ENCODE measurements around the gene C3. TPM values are rescaled to one million over a fixed set of nuclear protein-coding genes. Genes with fewer than 3 reads are reported as not detected.
"Not testable (repeated sequence)": the region's sequence is repeated elsewhere in the genome, so short reads cannot be mapped to it uniquely, and the experiment has no call there.

Gene C3
- total RNA-seq, 4 donors from 2014 or later: 89.1 to 548 (median 264) TPM

DNA sequence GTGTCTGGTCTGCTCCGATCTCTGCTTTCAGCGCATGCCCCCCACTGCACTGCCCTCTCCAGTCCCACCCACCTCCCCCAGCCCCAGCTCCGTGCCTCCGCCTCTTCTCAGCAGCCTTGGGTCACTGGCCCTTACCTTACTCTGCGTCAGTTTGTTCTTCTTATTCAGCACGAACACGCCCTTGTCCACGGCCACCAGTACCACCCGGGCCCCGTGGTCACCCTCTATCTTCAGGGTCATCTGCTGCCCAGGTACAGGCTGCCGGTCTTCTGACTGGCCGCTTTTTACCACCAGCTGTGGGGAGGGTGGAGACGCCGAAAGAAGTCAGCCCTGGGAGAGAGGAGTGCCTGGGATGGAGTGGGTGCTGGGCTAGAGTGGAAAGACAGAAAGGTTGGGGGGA, 10.9 kb downstream of the C3 start:
- no peak overlapping the region for H3K27ac ChIP-seq
- TF ChIP-seq, protein P1, sequence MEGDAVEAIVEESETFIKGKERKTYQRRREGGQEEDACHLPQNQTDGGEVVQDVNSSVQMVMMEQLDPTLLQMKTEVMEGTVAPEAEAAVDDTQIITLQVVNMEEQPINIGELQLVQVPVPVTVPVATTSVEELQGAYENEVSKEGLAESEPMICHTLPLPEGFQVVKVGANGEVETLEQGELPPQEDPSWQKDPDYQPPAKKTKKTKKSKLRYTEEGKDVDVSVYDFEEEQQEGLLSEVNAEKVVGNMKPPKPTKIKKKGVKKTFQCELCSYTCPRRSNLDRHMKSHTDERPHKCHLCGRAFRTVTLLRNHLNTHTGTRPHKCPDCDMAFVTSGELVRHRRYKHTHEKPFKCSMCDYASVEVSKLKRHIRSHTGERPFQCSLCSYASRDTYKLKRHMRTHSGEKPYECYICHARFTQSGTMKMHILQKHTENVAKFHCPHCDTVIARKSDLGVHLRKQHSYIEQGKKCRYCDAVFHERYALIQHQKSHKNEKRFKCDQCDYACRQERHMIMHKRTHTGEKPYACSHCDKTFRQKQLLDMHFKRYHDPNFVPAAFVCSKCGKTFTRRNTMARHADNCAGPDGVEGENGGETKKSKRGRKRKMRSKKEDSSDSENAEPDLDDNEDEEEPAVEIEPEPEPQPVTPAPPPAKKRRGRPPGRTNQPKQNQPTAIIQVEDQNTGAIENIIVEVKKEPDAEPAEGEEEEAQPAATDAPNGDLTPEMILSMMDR (IDR thresholded peaks at IDR 0.05): no peak
- no peak for TF ChIP-seq POLR2A (IDR thresholded peaks at IDR 0.05)
- no peaks in the 10 kb centered on the region for H3K36me3 ChIP-seq
- no peak overlapping the region for H3K4me3 ChIP-seq
- H3K27me3 ChIP-seq: no peaks in the 10 kb centered on the region
- H3K4me1 ChIP-seq: no peaks in the 10 kb centered on the region
- DNase-seq: no peak
- H3K9me3 ChIP-seq: no peaks in the 10 kb centered on the region

DNA sequence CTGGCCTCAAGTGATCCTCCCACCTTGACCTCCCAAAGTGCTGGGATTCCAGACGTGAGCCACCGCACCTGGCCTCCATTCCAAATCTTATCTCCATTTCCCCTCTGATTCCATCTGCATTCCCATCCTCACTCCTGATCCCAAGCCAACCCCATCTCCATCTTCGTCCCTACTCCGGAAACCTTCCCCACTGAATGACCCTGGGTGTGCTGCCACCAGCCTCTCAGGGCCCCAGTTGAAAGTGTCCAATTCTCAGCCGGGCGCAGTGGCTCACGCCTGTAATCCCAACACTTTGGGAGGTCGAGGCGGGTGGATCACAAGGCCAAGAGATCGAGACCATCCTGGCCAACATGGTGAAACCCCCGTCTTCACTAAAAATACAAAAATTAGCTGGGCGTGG, 11.5 kb downstream of the C3 start:
- not testable (repeated sequence) for H3K4me3 ChIP-seq, DNase-seq, H3K9me3 ChIP-seq, H3K27me3 ChIP-seq, H3K36me3 ChIP-seq, H3K27ac ChIP-seq, H3K4me1 ChIP-seq

DNA sequence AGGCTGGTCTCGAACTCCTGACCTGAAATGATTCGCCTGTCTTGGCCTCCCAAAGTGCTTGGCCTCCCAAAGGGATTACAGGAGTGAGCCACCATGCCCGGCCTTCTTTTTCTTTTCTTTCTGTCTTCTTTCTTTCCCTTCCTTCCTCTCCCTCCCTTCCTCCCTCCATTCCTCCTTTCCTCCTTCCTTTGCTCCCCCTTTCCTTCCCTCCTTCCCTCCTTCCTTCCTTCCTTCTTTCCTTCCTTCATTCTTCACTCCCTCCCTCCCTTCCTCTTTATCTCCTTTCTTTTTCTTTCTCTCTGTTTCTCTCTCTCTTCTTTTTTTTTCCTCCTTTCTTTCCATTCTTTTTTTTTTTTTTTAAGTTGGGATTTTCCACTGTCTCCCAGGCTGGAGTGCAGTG, 12.1 kb downstream of the C3 start:
- DNase-seq: no peak
- no peaks in the 10 kb centered on the region for H3K36me3 ChIP-seq
- H3K9me3 ChIP-seq: no peaks in the 10 kb centered on the region
- no peaks in the 10 kb centered on the region for H3K4me1 ChIP-seq
- H3K4me3 ChIP-seq: no peak overlapping the region
- TF ChIP-seq POLR2A (IDR thresholded peaks at IDR 0.05): no peak
- H3K27me3 ChIP-seq: no peaks in the 10 kb centered on the region
- H3K27ac ChIP-seq: no peak overlapping the region

DNA sequence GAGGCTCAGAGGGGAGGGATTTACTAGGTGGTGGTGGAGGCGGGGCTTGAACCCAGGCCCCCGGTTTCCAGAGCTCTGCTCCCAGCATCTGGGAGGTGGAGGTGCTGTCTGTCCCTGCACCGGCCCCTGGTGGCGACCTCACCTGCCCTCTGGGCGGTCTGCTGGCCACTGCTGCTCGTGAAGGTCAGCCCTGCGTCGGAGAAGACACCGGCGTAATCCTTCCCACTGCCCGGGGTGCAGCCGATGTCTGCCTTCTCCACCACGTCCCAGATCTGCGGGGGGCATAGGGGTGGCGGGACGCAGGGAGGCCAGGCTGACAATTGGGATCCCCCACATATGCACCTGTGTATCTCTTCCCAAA, 12.8 kb downstream of the C3 start:
- no peak for TF ChIP-seq POLR2A (IDR thresholded peaks at IDR 0.05)
- TF ChIP-seq, protein P1 (IDR thresholded peaks at IDR 0.05): no peak
- Histone ChIP-seq H3K4me1 (no peaks in the 10 kb centered on the region), H3K9me3 (no peaks in the 10 kb centered on the region), H3K27me3 (no peaks in the 10 kb centered on the region), H3K4me3 (no peak overlapping the region), H3K36me3 (no peaks in the 10 kb centered on the region), H3K27ac (no peak overlapping the region)
- DNase-seq: no peak

DNA sequence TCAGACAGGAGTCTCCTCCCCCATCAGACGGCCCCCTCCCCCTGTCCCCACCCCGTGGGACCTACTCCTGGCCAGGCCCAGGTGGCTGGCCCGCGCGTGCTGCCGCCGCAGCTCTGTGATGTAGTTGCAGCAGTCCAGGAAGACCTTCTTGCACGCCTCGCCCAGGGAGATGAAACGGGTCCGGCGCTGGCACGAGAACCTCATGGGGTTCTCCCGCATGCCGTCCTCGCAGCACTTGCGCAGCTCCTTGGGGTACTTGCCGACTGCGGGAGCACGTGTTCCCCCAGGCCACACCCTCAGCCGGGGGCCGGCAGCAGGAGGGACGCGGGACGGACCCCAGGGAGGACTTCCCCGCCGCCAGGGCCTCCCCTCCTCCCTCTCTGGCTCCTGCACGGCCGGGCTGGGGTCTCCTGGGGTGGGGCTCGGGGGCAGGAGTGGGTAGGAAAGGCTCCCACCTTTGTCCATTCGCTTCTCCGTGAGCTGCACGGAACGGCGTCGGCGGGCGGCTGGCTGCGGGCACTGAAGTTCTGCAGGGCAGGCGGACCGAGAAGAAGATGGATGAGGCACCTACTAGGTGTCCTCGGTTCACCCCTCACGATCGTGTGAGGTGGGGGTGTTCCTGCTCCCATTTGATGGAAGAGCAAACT, 13.3 kb downstream of the C3 start:
- TF ChIP-seq, protein P1 (IDR thresholded peaks at IDR 0.05): no peak
- no peak for TF ChIP-seq POLR2A (IDR thresholded peaks at IDR 0.05)
- H3K27ac ChIP-seq: no peak overlapping the region
- no peaks in the 10 kb centered on the region for H3K4me1 ChIP-seq
- H3K4me3 ChIP-seq: no peak overlapping the region
- H3K9me3 ChIP-seq: no peaks in the 10 kb centered on the region
- peak in 1 of 3 donors; percentile 42 for DNase-seq
- no peaks in the 10 kb centered on the region for H3K27me3 ChIP-seq
- no peaks in the 10 kb centered on the region for H3K36me3 ChIP-seq

DNA sequence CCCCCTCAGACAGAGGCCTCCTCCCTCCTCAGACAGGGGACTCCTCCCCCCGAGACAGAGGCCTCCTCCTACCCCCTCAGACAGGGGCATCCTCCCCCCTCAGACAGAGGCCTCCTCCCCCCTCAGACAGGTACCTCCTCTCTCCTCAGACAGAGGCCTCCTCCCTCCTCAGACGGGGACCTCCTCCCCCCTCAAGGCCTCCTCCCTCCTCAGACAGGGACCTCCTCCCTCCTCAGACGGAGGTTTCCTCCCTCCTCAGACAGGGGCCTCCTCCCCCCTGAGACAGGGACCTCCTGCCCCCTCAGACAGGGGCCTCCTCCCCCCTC, 13.9 kb downstream of the C3 start:
- no peaks in the 10 kb centered on the region for H3K4me1 ChIP-seq
- H3K27me3 ChIP-seq: no peaks in the 10 kb centered on the region
- H3K27ac ChIP-seq: no peak overlapping the region
- DNase-seq: no peak
- TF ChIP-seq POLR2A (IDR thresholded peaks at IDR 0.05): no peak
- TF ChIP-seq, protein P1 (IDR thresholded peaks at IDR 0.05): no peak
- no peaks in the 10 kb centered on the region for H3K36me3 ChIP-seq
- no peak overlapping the region for H3K4me3 ChIP-seq
- H3K9me3 ChIP-seq: no peaks in the 10 kb centered on the region

All from Peyer's patch (tissue), 4 donors.